DMS53 treated with DMSO at 0.1 percent for 48 hours (cell line): ENCODE data around the gene TTC5.
"Not testable (repeated sequence)": the region's sequence is repeated elsewhere in the genome, so short reads cannot be mapped to it uniquely, and the experiment has no call there.

Experiments
- DNase-seq: peaks from one replicate; lab custom pipeline; 2025; ENCODE audit not compliant: unreplicated experiment; lab: John Stamatoyannopoulos, UW

Gene TTC5

GRCh38 chr14:20306079-20306423, 300 bp upstream of the TTC5 start:
- DNase-seq = no peak

GRCh38 chr14:20302042-20302755, 3.6 kb downstream of the TTC5 start:
- no peak for DNase-seq

GRCh38 chr14:20295067-20295466, 10.7 kb downstream of the TTC5 start:
- DNase-seq = no peak

- DNase-seq = no peak
Observed at GRCh38 chr14:20294636-20295035, 11.1 kb downstream of the TTC5 start.

GRCh38 chr14:20281998-20282397, 23.8 kb downstream of the TTC5 start:
- DNase-seq = not testable (repeated sequence)

GRCh38 chr14:20280265-20280664, 25.5 kb downstream of the TTC5 start:
- peak; percentile 1 for DNase-seq

GRCh38 chr14:20278414-20278813, 27.3 kb downstream of the TTC5 start:
- peak; percentile 8 for DNase-seq

- DNase-seq = no peak
Observed at GRCh38 chr14:20277409-20277808, 28.3 kb downstream of the TTC5 start.

- DNase-seq = no peak
Observed at GRCh38 chr14:20274062-20274461, 31.7 kb downstream of the TTC5 start.

- not testable (repeated sequence) for DNase-seq
Observed at GRCh38 chr14:20264361-20264760, 41.4 kb downstream of the TTC5 start.

GRCh38 chr14:20262642-20263128, 43.1 kb downstream of the TTC5 start:
- no peak for DNase-seq

GRCh38 chr14:20247646-20248246, 58.0 kb downstream of the TTC5 start:
- DNase-seq = no peak
